ENCODE results near the gene SMIM24. TPM values are rescaled to one million over a fixed set of nuclear protein-coding genes. Genes with fewer than 3 reads are reported as not detected.

Gene SMIM24
- total and polyA plus RNA-seq, 9 donors: 0.24 to 30.7 (median 0.34) TPM; not detected in 2

DNA sequence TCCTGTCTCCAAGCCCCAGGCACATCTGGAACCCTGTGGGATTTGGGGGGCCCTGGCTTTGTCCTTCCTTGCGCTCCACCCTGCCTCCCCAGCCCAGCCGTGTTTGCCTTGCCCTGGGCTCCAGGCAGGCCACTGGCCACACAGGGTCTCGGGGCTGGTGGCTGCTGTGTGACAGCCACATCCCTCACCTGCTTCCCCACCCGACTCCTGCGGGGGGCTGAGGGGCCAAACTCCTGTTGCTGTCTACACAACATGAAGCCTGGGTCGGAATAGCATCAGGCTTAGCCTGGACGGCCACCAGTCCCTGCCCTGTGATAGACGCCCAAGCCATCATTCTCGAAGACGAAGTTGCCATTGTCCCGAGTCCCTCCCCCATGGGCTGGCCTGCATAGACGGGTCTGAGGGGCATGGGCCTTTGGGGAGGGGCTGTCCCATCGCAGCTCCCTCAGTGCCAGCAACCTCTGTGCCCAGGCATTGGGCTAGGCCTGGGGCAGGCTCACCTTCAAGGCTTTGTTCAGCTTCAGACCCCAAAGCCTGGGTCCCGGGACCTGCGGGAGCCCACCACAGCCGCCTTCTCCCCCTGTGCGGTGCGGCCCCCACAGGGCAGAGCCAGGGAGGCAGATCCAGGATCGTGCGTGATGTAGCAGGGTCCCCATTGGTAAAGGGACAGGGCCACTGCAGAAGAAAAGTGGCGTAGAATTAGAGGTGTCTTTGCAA is 43.2 kb upstream of the SMIM24 start:
- 89% methylated on average over 19 of the region's 21 CpGs for WGBS (ENCODE audit: insufficient coverage)
- H3K9me3 ChIP-seq (replicated peaks; ENCODE audit: control insufficient read depth, low read depth, low read length): no peaks in the 10 kb centered on the region
- no peaks in the 10 kb centered on the region for H3K27me3 ChIP-seq (ENCODE audit: control insufficient read depth, insufficient read depth, low read length)
- H3K4me3 ChIP-seq (ENCODE audit: low read length): no peak overlapping the region
- peaks cover 82% of the 10 kb centered on the region for H3K36me3 ChIP-seq (ENCODE audit: control insufficient read depth, insufficient read depth, low read length)
- no peaks in the 10 kb centered on the region for H3K4me1 ChIP-seq (ENCODE audit: control insufficient read depth, insufficient read depth, low read length)
- DNase-seq: no peak
- H3K27ac ChIP-seq (ENCODE audit: low read length): no peak overlapping the region

DNA sequence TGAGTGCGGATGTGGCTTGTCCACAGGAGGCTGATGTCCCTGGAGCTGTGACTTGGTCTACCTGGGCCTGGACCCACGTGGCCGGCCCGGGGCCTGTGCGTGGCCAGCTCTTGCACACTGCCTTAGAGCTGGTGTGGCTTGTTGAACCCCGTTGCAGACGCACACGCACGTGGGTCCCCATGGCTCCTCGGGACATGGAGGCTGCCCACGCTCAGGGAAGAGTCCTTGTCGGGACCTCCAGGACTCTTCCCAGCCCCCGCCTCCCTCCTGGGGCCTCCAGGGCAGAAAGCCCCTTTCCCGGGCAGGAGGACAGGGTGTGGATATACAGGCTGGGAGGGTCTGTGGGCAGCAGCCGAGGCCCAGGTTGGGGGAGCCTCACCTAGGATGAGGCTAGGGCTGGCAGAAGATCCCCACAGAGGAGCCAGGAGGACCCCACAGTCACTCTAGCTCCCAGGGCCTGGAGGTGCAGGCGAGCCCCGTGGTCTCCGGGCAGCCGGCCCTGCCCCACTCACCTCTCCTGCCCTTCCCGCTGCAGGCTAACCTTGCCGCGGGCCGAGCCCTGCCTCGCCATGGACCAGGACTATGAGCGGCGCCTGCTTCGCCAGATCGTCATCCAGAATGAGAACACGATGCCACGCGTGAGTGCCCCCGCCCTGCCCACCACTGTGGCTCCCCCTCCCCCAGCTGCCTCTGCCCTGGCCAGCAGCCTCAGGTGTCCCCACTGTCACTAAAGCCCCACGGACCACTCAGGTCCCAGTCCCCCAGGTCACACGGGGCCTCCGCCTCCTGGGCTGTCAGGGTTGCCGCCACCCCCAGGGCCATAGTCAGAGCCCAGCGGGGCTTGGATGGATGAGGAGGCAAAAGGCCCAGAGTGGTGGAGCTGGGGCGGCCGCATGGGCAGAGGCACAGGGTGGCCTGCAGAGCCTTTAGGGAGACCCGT is 42.4 kb upstream of the SMIM24 start:
- H3K27ac ChIP-seq (ENCODE audit: low read length): no peak overlapping the region
- WGBS (ENCODE audit: insufficient coverage): 89% methylated on average over 34 of the region's 40 CpGs
- H3K36me3 ChIP-seq (ENCODE audit: control insufficient read depth, insufficient read depth, low read length): peaks cover 76% of the 10 kb centered on the region
- no peak overlapping the region for H3K4me3 ChIP-seq (ENCODE audit: low read length)
- no peaks in the 10 kb centered on the region for H3K27me3 ChIP-seq (ENCODE audit: control insufficient read depth, insufficient read depth, low read length)
- no peaks in the 10 kb centered on the region for H3K9me3 ChIP-seq (replicated peaks; ENCODE audit: control insufficient read depth, low read depth, low read length)
- no peaks in the 10 kb centered on the region for H3K4me1 ChIP-seq (ENCODE audit: control insufficient read depth, insufficient read depth, low read length)
- DNase-seq: no peak

GRCh38 chr19:3521104-3521445 is 40.8 kb upstream of the SMIM24 start:
- Histone ChIP-seq H3K27me3 (ENCODE audit: control insufficient read depth, insufficient read depth, low read length) (no peaks in the 10 kb centered on the region), H3K4me3 (ENCODE audit: low read length) (no peak overlapping the region), H3K27ac (ENCODE audit: low read length) (no peak overlapping the region), H3K9me3 (replicated peaks; ENCODE audit: control insufficient read depth, low read depth, low read length) (no peaks in the 10 kb centered on the region), H3K36me3 (ENCODE audit: control insufficient read depth, insufficient read depth, low read length) (peaks cover 64% of the 10 kb centered on the region), H3K4me1 (ENCODE audit: control insufficient read depth, insufficient read depth, low read length) (peaks cover 9% of the 10 kb centered on the region)
- 83% methylated on average over 5 of the region's 7 CpGs for WGBS (ENCODE audit: insufficient coverage)
- DNase-seq: no peak

DNA sequence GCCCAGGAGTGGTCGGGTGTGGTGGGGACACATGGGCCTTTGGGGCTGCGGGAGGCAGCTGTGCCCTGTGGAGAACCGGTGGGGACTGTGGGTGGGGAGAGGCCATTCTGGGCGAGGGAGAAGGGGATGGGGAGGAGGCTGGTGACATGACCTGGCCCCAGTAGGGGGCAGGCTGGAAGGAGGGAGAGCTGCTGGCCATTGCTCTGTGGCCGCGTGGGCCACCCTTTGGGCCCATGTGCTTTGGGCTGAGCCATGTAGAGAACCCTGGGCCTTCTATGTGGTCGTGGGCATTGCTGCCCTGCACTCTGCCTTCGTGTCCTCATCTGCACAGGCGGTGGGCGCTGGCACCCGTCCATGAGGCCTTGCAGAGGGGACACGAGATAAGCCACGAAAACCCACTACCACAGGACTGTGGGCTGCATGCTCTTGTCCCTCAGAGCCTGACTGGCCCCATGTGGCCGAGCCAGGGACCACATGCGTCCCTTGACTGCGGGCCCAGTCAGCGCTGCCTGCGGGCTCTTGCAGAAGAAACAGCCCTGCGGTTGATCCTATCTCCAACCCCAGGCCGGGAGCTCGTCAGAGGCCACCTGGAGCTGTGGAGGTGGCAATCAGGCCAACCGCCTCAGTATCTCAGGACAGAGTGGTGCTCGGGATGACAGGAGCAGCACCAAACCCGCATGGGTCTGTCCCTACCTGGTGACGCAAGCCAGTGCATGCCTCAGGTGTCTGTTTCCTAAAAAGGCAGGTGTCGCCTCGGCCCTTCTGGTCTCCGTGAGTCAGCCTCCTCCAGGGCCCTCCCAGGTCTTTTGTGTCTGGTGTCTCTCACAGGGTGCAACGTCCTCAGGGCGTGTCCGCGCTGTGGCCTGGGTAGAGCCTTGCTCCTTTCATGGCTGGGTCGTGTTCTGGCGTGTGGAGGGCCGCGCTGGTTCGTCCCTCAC is 40.1 kb upstream of the SMIM24 start:
- Histone ChIP-seq H3K4me3 (ENCODE audit: low read length) (no peak overlapping the region), H3K27ac (ENCODE audit: low read length) (no peak overlapping the region), H3K36me3 (ENCODE audit: control insufficient read depth, insufficient read depth, low read length) (peaks cover 58% of the 10 kb centered on the region), H3K9me3 (replicated peaks; ENCODE audit: control insufficient read depth, low read depth, low read length) (no peaks in the 10 kb centered on the region), H3K4me1 (ENCODE audit: control insufficient read depth, insufficient read depth, low read length) (peaks cover 14% of the 10 kb centered on the region), H3K27me3 (ENCODE audit: control insufficient read depth, insufficient read depth, low read length) (no peaks in the 10 kb centered on the region)
- WGBS (ENCODE audit: insufficient coverage): 91% methylated on average over 32 of the region's 37 CpGs
- DNase-seq: no peak

- WGBS (ENCODE audit: insufficient coverage): 89% methylated on average over 18 of the region's 18 CpGs
- Histone ChIP-seq H3K4me3 (ENCODE audit: low read length) (no peak overlapping the region), H3K27me3 (ENCODE audit: control insufficient read depth, insufficient read depth, low read length) (no peaks in the 10 kb centered on the region), H3K4me1 (ENCODE audit: control insufficient read depth, insufficient read depth, low read length) (peaks cover 14% of the 10 kb centered on the region), H3K36me3 (ENCODE audit: control insufficient read depth, insufficient read depth, low read length) (peaks cover 48% of the 10 kb centered on the region), H3K27ac (ENCODE audit: low read length) (no peak overlapping the region), H3K9me3 (replicated peaks; ENCODE audit: control insufficient read depth, low read depth, low read length) (no peaks in the 10 kb centered on the region)
- DNase-seq: no peak
These were observed 38.8 kb upstream of the SMIM24 start for GRCh38 chr19:3519126-3519525.

GRCh38 chr19:3518659-3519058 is 38.3 kb upstream of the SMIM24 start:
- H3K27ac ChIP-seq (ENCODE audit: low read length): no peak overlapping the region
- H3K36me3 ChIP-seq (ENCODE audit: control insufficient read depth, insufficient read depth, low read length): peaks cover 49% of the 10 kb centered on the region
- no peak overlapping the region for H3K4me3 ChIP-seq (ENCODE audit: low read length)
- DNase-seq: no peak
- no CpG with 5 or more reads among the region's 2 CpGs for WGBS (ENCODE audit: insufficient coverage)
- peaks cover 14% of the 10 kb centered on the region for H3K4me1 ChIP-seq (ENCODE audit: control insufficient read depth, insufficient read depth, low read length)
- H3K27me3 ChIP-seq (ENCODE audit: control insufficient read depth, insufficient read depth, low read length): no peaks in the 10 kb centered on the region
- no peaks in the 10 kb centered on the region for H3K9me3 ChIP-seq (replicated peaks; ENCODE audit: control insufficient read depth, low read depth, low read length)

DNA sequence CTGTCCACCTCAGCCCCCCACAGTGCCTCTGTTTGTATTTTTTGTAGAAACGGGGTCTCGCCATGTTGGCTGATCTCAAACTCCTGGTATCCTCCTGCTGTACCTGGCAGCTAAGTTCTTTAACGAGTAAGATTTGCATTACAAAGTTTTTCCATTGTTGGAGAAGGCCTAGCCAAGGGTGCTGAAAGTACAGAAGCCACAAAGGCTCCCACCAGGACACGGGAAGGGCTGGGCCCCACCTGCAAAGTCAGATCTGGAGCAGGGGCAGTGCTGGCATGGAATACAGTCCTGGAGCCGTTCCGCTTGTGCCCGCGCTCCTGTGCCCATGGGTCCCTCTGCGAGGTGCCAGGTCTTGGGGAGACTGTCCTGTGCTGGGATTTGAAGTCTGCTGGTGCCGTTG is 37.9 kb upstream of the SMIM24 start:
- Histone ChIP-seq H3K27ac (ENCODE audit: low read length) (no peak overlapping the region), H3K27me3 (ENCODE audit: control insufficient read depth, insufficient read depth, low read length) (no peaks in the 10 kb centered on the region), H3K4me3 (ENCODE audit: low read length) (no peak overlapping the region), H3K9me3 (replicated peaks; ENCODE audit: control insufficient read depth, low read depth, low read length) (no peaks in the 10 kb centered on the region), H3K4me1 (ENCODE audit: control insufficient read depth, insufficient read depth, low read length) (peaks cover 14% of the 10 kb centered on the region), H3K36me3 (ENCODE audit: control insufficient read depth, insufficient read depth, low read length) (peaks cover 48% of the 10 kb centered on the region)
- no peak for DNase-seq
- WGBS (ENCODE audit: insufficient coverage): 80% methylated on average over 9 of the region's 10 CpGs

DNA sequence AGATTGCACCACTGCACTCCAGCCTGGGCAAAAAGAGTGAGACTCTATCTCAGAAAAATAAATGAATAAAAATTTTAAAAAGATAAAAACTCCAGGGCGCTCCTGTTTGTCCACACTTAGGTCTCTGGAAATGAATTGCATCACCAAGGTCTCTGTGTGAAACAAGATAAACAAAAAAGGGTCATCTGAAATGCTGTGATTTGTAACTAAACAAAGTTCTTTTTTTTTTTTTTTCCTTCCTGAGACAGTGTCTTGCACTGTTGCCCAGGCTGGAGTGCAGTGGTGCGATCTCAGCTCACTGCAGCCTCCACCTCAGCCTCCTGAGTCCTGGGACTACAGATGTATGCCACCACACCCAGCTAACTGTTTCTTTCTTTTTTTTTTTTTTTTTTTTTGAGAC is 37.3 kb upstream of the SMIM24 start:
- peaks cover 14% of the 10 kb centered on the region for H3K4me1 ChIP-seq (ENCODE audit: control insufficient read depth, insufficient read depth, low read length)
- no peaks in the 10 kb centered on the region for H3K27me3 ChIP-seq (ENCODE audit: control insufficient read depth, insufficient read depth, low read length)
- H3K4me3 ChIP-seq (ENCODE audit: low read length): no peak overlapping the region
- peaks cover 49% of the 10 kb centered on the region for H3K36me3 ChIP-seq (ENCODE audit: control insufficient read depth, insufficient read depth, low read length)
- 43% methylated on average over 1 of the region's 2 CpGs for WGBS (ENCODE audit: insufficient coverage)
- no peak for DNase-seq
- no peak overlapping the region for H3K27ac ChIP-seq (ENCODE audit: low read length)
- H3K9me3 ChIP-seq (replicated peaks; ENCODE audit: control insufficient read depth, low read depth, low read length): no peaks in the 10 kb centered on the region

DNA sequence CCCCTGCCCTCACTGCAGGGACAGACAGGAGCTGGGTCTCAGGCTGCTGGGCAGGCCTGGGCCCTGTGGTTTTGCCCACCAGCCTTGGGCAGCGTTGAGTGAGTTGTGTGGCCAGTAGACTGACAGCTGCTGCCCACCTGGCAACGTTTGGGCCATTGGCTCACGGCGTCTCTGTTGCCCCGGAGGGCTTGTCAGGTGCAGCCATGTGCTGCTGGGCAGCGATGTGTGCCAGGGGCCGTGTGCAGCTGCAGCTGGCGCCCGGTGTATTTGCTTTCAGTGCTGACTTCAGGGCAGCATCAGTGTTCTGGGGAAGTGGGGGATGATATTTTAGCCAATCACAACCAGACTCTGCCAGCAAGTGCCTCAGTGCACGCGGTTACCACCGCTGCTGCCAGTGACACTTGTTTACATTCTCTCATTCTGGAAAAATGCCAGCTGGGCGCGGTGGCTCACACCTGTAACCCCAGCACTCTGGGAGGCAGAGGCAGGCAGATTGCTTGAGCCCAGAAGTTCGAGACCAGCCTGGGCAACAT is 36.4 kb upstream of the SMIM24 start:
- no peaks in the 10 kb centered on the region for H3K9me3 ChIP-seq (replicated peaks; ENCODE audit: control insufficient read depth, low read depth, low read length)
- peak; percentile 45 for DNase-seq
- WGBS (ENCODE audit: insufficient coverage): 70% methylated on average over 12 of the region's 15 CpGs
- peaks cover 45% of the 10 kb centered on the region for H3K36me3 ChIP-seq (ENCODE audit: control insufficient read depth, insufficient read depth, low read length)
- H3K27ac ChIP-seq (ENCODE audit: low read length): no peak overlapping the region
- no peak overlapping the region for H3K4me3 ChIP-seq (ENCODE audit: low read length)
- H3K27me3 ChIP-seq (ENCODE audit: control insufficient read depth, insufficient read depth, low read length): no peaks in the 10 kb centered on the region
- H3K4me1 ChIP-seq (ENCODE audit: control insufficient read depth, insufficient read depth, low read length): peaks cover 14% of the 10 kb centered on the region

Measured in muscle of leg (tissue), 11 donors.